GM19455 (cell line): ENCODE measurements around the gene NKX6-1.

Experiments
- ATAC-seq: cut with Tn5 transposase; IDR thresholded peaks from one replicate; pipeline ENCODE4 v1.9.1; 2021; ENCODE audit not compliant: unreplicated experiment

NKX6-1 gene

DNA sequence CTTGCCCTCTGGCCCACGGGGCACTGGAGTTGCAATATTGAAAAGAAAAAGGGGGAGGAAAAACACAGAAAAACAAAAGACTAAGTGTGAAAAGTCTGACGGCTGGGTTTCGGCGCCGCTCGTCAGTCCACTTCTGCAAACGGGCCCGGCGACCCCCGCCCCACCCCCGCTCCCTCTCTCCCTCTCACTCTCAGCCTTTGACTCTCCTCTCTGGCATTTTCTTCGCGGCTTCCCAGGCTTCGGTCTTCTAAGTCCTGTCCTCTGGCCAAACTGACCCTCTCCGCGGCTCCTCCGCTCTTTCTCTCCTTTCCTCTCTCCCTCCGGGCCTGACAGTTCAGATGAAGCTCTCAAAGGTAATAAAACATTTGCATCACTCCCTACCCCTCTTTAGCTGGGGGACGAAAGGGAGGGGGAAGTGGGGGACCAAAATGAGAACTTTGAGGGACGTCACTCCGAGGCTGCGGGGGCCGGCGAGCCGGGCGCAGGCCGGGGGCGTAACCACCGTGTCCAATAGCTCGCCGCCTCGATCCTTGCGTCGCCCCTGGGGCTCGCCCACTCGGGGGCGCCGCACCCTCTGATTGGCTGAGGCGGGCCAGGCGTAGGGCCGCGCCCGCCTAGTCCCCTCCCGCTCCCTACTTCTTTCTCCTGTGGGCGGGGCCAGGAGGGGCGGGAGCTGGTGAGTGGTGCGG is at the start of gene NKX6-1:
TSS of gene NKX6-1 (minus strand) at position 358 of the 689 bp plus-strand sequence. CDS start 1,064 bp downstream, outside the sequence.
- ATAC-seq, result no peak

GRCh38 chr4:84547211-84547610 is 48.1 kb upstream of the NKX6-1 start:
- no peak for ATAC-seq

GRCh38 chr4:84545093-84545492 is 46.0 kb upstream of the NKX6-1 start:
- no peak for ATAC-seq

DNA sequence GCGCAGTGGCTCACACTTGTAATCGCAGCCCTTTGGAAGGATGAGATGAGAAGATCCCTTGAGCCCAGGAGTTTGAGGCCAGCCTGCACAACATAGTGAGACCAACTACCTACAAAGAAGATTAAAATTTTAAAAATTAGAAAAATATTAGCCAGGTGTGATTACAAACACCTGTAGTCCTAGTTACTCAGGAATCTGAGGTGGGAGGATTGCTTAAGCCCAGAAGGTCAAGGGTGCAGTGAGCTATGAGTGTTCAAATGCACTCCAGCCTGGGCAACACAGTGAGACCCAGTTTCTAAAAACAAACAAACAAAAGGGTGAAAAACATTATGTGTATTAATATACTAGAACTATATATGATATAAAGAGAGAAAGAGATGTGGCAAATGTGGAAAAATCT is 36.8 kb upstream of the NKX6-1 start:
- no peak for ATAC-seq

GRCh38 chr4:84531689-84532088 is 32.6 kb upstream of the NKX6-1 start:
- ATAC-seq, result no peak

DNA sequence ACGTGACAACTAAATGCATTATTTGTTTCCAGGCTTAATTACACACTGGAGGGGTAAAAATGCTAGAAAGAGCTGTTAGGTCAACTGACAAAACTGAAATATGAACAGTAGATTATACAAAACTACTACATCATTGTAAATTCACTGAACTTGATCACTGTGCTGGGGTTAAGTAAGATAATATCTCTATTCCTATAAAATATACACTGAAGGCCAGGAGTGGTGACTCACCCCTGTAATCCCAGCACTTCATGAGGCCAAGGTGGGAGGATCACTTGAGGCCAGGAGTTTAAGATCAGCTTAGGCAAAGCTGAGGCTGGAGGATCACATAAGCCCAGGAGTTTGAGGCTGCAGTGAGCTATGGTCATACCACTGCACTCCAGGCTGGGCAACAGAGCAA is 31.8 kb upstream of the NKX6-1 start:
- no peak for ATAC-seq

- no peak for ATAC-seq
Measured at GRCh38 chr4:84530454-84530853, 31.4 kb upstream of the NKX6-1 start.

DNA sequence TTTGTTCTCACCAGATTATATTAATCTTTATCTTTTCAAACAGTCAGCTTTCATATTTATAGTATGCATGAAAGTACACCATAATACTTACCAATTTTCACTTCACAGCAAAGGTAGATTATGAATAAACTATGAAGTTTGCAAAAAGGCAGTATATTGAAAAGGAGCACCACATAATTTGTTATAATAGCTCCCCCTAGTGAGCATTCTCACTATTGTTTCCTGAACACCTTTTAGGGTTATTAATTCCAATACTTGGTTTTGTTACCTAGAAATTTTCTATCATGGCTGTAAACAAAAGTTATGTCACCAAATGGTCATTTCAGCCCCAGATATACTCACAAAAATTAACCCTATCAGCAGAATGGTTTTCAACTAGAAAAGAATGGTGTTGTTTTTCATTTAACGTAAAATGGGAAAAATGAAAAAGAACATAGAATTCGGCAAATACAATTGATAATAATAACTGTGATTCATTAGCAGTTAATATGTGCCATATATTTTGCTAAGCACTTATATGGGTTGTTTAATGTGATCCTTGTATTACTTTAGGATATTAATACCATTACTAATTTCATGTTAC is 30.2 kb upstream of the NKX6-1 start:
- no peak for ATAC-seq

GRCh38 chr4:84527391-84527790 is 28.3 kb upstream of the NKX6-1 start:
- no peak for ATAC-seq

- no peak for ATAC-seq
Measured at GRCh38 chr4:84515075-84515474, 16.0 kb upstream of the NKX6-1 start.

DNA sequence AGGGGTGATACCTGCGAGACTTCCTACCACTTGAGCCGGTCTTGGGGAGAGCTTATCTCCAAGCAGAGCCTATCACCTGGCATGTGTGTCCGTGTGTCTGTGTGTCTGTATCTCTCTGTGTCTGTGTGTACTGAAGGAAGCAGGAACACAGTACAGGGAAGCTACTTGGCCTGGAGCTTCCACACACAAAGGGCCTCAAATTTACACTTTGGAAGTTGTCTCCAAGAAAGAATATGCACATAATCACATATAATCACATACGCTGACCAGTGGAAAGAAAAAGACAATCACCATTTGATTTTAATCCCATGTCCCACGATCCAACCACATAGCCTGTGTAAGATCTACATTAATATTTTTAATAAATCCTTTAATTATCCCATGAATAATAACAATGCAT is 13.2 kb upstream of the NKX6-1 start:
- no peak for ATAC-seq

DNA sequence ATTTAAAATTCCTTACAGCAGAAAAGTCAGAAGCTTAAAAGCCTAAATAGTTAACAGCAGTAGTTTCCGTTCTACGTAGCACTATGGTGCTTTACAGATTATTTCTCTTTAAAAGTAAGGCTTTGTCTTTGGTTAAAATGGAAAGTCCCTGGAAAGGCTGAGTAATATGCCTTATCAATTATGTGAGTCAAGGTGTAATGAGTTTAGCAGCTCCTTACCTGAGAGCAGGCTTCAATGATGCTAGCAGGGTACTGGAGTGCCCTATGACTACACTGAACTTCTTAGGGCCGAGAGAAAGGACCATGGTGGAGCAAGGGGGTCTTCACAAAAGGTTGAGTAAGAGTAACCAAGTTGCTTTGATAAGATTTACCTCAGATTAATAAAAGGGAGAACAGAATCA is 12.6 kb upstream of the NKX6-1 start:
- ATAC-seq, result no peak

GRCh38 chr4:84507941-84508340 is 8.8 kb upstream of the NKX6-1 start:
- no peak for ATAC-seq

DNA sequence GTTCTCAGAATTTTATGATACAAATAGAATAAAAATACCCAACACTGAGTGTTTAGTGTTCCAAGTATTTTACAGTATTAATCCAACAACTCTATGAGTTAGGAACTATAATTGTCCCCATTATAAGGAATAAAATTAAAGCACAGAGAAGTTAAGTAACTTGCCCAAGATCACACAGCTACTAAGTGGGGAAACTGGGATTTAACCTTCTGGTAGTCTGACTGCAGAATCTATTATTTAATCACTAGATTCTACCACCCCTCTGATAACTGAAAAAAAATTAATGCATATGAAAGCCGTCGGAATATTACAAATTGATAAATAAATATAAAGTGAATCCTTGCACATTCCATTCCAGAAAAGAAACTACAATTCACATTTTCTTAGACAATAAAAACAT is 5.7 kb upstream of the NKX6-1 start:
- no peak for ATAC-seq

DNA sequence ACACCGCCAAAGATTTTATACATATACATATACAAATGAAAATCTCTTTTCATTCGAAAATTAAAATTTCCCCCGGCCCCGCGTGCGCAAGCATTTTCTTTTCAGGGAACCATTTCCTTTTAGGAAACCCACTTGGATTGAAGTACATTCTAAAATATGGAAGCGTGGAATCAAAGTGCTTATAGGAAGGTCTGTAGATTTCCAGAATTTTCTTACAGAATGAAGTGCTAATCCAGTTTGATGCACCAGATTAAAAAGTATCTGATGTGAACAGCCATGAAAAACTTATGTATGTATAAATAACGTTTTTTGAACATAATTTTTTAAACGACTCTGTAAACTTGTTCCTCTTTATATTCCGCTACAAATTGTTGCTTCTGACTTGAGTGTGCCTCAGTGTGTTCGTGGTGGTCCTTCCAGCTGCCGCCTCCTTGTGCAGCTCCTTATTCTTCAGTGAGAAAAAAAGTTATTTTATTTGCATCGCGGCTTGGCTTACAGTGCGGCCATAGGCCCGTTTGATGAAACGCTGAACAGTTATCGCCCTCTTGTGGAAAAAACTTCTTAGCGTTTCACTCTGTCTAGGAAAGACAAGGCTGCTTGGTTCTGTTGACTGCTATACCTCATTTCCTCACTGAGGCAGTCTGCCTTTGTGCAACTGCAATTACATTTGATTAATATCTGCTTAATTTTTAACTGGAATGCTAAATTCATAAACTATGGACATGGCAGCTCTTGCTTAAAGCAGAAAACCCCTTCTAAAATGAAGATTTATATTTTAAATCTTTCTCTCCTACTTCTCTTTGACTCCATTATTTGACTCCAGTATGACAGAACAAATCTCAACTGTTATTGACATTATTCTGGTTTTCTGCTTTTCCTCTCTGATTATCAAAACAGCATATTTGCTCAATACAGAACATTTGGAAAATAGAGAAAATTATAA is 4.7 kb upstream of the NKX6-1 start:
- peak; percentile 83 for ATAC-seq

- no peak for ATAC-seq
Measured at GRCh38 chr4:84502955-84503373, 3.9 kb upstream of the NKX6-1 start.

GRCh38 chr4:84502333-84502954 is 3.4 kb upstream of the NKX6-1 start:
- ATAC-seq, result no peak

DNA sequence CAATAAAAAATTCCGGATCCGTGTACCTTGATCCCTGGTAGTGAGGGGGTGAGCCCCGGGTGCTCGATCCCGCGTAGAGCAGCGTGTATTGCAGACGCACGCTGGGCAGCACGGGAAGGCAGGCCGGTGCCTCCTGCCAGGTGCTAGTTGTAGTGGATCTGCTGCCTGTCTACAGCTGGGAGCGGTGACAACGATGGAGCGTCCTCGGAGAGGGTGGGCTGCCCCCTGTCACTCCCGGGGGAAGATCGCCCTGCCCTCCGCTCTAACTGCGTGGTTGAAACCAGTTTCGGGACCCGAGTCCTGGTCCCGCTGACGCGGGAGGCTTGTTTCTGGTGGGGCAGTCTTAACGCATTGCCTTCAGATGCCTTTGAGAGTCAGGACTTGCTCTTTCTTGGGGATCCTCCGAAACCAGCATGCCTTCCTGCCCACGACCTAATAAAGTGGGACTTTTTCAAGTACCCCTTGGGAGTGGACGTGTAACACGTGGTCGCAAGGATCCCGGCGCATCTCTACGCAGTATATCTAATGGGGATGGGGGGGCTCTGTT is 2.7 kb upstream of the NKX6-1 start:
- no peak for ATAC-seq

GRCh38 chr4:84501202-84501503 is 2.1 kb upstream of the NKX6-1 start:
- no peak for ATAC-seq

GRCh38 chr4:84500386-84501201 is 1.5 kb upstream of the NKX6-1 start:
- ATAC-seq, result no peak

DNA sequence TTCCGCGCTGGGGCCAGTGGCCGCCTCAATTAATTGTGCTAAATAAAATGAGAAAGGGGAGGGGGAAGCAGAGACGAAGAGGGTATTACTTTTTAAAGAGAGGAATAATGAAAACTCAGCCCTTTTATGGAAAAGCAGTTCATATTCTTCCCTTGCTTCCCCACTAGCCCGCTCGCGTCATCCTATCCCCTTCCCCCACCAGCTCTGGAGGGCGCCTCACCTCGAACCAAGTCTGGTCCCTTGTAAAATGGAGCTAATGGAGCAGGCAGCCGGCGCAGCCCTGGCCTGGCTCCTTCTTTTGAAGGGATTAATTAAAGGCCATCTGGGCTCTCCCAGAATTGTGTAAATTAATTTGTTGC is 511 bp upstream of the NKX6-1 start:
- ATAC-seq, result no peak
